Measurements from ENCODE around the gene LEO1.
A peak's percentile ranks its signal among the peaks of the same experiment; 100 is the strongest.
"Not testable (repeated sequence)": the region's sequence is repeated elsewhere in the genome, so short reads cannot be mapped to it uniquely, and the experiment has no call there.

LEO1 gene

DNA sequence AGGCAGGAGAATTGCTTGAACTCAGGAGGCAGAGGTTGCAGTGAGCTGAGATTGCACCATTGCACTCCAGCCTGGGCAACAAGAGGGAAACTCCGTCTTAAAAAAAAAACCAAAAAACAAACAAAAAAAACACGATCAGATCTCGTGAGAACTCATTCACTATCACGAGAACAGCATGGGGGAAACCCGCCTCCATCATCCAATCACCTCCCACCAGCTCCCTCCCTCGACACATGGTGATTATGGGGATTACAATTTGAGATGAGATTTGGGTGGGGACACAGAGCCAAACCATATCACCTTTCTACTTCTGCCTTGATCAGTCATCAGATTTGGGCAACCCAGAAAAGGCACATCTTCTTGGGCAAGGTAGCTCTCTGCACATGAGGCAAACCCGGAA lies 31.5 kb upstream of the LEO1 start:
- DNase-seq: not testable (repeated sequence)

DNA sequence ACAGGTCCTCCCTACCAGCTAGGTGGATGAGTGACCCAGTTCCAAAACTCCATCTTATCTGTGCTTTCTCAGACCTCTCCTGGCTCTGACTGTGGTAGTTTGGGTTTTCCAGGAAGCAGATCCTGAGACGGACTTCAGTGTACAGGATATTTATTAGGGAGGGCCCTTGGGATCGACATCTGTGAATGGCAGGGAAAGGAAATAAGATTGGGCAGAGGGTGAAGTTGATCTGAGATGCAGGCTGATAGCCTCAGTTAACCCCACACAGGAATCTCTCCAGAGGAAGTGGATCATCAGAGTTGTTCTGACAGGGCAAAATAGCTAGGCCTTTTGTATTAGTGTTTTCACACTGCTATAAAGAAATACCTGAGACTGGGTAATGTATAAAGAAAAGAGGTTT lies 30.8 kb upstream of the LEO1 start:
- no peak for DNase-seq

DNA sequence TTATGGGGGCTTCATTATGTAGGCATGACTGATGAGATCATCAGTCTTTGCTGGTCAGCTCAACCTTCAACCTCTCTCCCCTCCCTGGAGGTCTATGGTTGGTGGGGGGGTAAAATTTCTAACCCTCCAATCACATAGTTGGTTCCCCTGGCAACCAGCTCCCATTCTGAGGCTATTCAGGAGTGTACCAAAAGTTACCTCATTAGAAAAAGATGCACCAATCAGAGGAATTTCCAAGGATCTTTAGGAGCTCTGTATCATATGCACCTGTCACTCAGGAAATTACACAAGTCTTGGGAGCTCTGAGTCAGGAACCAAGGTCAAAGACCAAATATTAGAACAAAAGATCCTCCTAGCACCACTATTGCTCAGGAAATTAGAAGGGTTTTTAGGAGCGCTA lies 21.4 kb upstream of the LEO1 start:
- DNase-seq: no peak

DNA sequence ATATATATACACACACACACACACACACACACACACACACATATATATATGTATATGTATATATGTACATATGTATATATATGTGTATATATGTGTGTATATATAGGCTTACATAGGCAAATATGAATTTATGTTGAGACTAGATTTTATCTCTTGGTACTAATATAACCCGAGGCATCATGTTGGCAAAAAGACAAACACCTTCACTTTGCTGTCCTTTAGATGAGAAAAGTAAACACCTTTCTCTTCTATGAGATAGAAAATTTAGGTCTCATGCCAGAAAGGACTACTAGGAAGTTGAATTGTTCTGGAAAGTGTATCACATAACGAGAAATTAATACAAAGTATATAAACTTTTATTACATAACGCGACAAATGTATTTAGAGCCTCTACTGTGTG lies 19.6 kb upstream of the LEO1 start:
- no peak for DNase-seq

DNA sequence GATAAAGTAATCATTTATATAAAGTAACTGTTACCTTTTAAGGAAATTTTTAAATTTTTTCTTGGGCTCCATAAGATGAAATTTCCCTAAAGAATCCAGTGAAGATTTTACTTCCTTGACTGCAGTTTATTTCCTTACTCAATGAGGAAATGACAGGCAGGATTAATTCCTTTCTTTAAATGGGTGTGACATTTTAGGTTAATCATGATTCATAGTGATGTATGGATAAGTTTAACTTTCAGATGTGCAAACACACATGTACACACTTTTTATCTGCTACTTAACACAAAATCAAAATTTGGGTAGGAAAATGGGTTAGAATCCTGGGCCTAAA lies 11.2 kb upstream of the LEO1 start:
- no peak for DNase-seq

DNA sequence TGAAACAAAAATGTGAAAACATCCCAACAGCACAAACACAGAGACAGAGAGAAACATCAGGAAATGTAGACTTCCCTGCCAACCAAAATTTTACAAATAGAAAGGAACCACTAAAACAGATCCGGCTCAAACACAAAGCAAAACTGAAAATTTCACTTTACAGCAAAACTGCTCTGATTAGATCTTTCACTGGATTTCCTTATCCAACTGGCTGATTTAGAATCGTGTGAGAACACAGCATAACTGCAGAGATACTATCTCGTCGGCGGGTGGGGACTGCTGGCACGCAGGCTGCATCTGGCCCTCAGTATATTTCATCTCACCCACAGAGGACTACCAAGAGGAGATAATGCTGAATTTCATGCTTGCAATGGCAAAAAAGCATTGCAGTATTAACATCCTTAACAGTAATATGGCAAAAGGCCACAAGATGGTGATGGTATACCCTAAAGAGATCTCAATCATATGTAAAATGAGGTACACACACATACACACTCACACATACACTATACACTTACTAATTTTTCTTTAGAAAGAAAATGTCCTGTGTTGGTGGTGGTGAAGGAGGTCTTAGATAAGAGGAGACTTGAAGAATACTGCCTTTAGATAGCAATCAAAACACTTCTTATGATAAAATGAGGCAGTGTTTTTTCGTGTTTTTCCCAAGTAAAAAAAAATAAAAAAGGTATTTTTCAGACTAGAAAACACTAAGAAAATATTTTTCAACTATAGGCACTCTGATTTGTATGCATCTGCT lies 10.6 kb upstream of the LEO1 start:
- peak; percentile 20 for DNase-seq

DNA sequence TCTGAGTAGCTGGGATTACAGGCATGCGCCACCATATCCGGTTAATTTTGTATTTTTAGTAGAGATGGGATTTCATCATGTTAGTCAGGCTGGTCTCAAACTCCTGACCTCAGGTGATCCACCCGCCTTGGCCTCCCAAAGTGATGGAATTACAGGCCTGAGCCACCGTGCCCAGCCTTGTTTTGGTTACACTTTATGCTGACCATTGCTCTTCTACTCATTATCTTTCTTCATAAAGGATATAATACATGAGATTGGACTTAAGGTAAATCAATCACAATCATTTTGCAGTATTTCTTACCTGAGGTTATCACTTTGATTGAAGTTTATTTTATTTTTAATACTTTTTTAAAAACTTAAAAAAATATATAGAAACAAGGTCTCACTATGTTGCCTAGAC lies 2.2 kb upstream of the LEO1 start:
- DNase-seq: no peak

DNA sequence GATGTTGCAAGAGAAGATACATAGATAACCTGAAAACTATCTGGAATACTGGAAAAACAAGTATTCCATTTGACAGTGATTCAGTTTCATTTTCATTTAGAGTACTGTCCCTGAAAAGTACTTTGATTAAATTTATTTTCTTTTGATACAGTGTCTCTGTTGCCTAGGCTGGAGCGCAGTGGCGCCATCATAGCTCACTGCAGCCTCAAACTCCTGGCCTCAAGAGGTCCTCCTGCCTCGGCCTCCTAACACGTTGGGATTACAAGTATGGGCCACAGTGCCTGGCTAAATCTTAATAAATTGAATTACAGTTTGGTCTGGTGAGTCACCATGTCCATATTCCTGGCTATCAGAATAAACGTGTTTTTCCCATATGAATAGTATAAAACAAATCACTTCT lies 1.6 kb upstream of the LEO1 start:
- no peak for DNase-seq

DNA sequence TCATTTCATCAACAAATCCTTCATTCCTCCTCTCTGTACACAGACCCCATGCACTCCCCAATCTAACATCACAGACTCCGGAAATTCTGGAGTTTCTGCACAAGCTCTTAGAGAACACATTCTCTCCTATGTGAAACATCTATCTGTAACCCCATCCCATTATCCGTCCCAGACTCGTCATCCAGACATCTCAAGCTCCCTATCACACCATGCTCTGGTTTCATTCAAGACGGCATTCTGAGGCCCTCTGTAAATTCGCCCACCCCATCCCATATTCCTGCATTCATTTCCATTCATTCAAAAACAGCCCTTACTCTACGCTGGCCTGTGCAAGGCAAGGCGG lies 575 bp downstream of the LEO1 start:
- DNase-seq: no peak

DNA sequence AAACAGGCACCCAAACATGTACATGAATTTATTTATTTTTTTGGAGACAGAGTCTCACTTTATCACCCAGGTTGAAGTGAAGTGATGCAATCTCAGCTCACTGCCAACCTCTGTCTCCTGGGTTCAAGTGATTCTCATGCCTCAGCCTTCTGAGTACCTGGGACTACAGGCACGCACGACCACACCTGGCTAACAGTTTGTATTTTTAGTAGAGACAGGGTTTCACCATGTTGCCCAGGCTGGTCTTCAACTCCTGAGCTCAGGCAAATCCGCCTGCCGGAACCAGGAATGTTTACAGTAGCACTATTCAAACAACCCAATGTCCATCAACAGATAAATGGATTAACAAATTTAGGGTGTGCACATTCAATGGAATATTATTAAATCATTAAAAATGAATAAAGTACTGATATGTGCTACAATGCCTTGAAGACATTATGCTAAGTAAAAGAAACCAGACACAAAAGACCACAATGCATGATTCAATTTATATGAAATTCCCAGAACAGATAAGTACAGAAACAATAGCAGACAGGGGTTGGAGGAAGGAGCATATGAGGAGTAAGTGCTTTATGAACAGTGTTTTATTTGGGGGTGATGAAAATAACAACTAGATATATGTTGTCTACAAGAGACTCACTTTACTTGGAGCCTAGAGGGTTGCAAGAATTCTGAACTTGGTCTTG lies 1.3 kb downstream of the LEO1 start:
- no peak for DNase-seq

DNA sequence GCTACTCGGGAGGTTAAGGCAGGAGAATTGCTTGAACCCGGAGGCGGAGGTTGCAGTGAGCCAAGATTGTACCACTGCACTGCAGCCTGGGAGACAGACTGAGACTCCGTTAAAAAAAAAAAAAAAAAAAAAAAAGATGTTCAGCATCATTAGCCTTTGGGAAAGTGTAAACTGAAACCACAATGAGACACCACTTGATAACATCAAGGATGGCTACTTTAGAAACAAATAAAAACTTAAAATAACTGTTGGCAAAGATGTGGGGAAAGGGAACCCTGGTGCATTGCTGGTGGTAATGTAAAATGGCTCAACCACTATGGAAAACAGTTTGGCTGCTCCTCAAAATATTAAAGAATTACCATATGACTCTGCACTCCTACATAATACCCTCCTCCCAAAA lies 1.9 kb downstream of the LEO1 start:
- no peak for DNase-seq

DNA sequence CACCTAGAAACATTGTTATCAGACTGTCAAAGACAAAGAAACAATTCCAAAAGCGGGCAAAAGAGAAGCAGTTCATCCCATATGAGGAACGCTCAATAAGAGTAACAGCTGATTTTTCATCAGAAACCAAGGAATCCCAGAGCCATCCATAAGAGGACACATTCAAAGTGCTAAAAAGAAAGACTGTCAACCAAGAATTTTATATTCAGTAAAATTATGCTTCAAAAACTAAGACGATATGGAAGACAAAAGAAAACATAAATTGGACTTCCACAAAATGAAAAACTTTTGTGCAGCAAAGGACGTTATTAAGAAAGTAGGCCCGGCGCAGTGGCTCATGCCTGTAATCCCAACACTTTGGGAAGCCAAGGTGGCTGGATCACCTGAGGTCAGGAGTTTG lies 4.0 kb downstream of the LEO1 start:
- no peak for DNase-seq

DNA sequence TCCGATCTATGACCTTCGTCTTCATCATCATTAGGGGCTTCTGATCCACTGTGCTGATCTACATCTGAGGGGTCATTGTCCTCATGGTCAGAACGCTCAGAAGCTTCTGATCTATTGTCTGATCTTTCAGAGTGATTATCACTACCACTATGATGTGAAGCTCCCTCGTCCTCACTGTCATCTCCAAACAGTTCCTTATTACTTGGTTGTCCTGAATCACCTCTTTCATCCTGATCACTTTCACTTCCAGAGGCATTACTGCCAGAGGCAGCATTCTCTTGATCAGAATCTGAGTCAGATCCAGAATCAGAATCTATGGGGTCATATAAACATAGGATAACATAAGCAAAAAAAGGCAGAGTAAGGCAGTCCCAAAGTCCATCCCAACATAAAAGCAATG lies 5.4 kb downstream of the LEO1 start:
- DNase-seq: no peak

DNA sequence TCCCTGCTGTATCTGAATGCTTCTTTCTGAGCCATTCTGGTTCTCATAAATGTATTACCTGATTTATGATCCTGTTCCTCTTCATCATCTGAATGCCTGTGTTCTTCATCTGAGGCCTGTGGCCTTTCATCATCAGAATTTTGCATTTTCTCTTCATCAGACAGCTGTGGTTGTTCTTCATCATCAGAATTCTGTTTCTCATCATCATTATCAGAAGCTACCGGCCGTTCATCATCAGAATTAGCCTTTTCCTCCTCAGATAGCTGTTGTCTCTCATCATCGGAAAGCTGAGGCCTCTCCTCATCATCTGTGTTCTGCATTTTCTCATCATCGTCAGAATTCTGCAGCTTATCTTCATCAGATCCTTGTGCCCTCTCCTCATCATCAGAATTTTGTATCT lies 5.9 kb downstream of the LEO1 start:
- DNase-seq: no peak

DNA sequence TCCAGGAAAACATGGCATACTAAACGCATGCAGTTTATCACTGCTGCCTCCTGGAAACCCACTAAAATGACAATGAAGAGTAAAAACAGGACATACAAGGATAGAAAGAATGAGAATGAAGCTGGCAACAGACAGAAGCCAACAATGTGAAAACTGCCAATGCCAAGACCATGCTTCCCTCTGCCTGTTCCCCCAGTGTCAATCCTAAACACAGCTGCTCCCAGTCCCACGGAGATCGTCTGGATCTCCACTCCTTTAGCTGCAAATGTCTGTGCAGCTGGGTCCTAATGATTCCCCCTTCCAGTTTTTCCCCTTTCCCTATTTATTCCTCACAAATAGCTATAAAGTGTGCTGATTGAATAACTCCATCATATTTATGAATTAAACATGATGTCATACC lies 16.1 kb downstream of the LEO1 start:
- DNase-seq: no peak

DNA sequence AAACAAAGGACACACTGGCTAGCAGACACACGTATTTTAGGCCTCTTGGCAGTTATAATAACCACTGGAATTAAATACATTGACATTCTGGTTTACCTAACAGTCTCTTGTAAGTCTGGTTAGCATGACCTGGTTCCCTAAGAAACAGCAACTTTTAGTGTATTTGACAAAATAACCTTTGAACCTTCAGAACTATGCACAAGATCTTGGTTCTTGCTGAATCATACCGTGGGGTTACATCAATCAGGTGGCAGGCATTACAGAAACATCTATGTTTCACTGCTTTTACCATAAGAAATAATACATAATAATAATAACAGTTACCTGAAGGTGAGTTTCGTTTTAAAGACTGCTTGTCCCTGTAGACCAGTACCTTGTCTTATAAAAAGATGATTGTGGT lies 18.8 kb downstream of the LEO1 start:
- DNase-seq: no peak

DNA sequence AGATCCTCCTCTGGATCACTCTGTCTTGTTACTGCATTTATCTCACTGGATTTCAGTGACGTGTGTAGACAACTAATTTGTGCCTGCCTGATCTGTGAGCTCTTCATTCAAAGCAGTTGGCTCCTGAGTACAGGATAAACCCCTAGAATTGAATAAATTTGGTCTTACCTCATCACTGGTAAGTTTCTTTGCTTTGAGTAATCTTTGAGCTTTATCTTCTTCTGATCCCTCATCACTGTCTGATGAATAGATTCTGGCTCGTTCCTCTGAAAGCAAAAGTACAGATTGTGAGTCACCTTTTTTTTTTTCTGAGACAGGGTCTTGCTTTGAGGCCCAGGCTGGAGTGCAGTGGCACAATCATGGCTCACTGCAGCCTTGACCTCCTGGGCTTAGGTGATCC lies 24.5 kb downstream of the LEO1 start:
- DNase-seq: no peak

DNA sequence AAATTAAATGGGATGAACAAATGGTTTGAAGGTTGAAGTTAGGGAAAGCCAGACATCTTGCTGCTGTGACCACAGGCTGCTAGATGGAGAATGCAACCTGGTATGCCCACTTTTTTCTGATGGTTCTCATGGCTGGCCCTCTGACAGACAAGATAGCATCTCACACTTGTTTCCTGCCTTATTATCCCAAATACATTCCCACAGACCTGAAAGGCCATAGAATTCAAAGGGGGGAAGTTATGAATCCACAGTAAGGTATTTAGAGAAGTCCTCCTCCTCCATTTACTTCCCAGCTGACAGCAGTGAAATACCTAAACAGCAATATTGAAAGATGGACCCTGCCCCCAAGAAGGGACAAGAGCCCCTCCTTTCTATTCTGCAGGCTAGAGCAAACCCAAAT lies 32.4 kb downstream of the LEO1 start:
- DNase-seq: no peak

DNA sequence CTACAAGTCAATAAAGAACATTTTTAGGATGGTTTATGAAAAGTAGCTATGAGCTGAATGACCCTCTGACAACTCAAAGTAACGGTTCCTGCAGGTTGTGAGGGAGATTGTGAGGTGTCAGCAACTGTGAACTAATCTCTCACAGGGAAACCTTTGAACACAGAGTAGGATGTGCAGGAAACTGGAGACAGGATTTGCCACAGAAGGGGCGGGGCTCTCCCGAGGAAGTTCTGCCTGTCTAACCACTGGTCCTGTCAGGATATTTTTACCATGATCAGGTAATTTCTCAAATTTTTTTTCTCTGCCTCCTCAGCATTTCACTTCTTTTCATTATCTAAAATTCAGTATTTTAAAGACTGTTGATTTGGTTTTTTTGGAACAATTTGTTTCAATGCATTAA lies 33.3 kb downstream of the LEO1 start:
- DNase-seq: no peak

DNA sequence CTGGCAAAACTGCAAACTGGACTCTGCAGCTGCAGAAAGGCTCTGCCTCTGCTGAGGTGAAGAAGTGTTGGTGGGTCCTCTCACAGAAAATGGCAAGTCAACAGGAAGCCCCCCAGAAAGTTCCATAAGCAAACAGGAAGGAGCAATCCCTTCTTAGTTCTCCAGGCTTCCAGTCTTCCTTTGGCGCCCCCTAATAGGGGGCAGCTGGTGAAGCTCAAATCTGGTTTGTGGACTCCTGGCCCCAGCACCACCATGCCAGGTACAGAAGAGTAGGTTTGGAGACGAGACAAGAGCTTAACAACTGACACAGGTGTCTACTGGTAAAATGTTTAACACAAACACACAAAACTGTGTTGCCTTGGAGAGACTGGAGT lies 35.5 kb downstream of the LEO1 start:
- no peak for DNase-seq

DNA sequence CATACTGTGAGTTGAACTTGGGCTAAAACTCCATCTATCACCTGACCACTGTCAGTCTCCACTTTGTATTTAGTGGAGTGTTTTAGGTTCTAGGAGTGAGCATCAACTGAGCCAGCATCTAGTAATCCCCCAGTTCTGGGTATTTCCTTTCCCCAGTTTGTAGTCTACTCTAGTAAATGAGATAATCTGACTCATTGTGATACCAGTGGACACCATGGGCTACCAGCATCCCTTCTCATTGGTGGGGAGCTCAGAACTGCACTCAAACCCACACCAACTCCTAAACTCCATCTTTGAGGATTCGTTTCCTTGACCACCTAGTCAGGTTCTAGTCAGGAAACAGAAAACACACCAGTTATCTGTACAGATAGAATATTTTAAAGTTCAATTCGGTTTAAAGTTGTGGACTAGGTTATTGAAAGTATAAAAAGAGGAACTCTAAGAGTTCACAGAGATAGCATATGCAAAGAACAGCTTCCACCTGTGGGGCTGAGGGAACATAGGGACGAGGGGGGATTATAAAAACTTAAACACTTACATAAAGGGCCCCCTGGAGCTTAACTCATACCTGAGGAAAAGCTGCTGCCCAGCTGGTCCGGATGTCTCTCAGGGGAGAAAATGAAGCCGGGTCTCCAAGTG lies 36.0 kb downstream of the LEO1 start:
- DNase-seq: no peak

DNA sequence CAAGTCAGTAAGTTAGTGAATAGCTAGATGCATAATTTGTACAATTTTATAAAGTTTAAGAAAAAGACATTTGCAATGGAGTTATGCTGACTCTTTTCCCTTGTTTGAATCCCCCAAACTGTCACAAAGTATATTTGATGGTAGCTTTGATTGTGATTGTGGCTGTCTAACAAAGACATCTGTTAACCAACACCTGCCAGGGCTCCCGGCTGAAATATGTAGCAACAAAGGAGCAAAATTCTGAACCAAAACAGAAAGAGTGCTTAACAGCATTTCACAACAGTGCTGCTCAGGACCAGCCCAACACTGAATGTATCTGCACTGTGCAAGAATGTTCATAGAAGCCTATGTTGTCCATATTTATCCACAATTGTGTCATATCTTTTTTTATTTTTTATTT lies 39.4 kb downstream of the LEO1 start:
- DNase-seq: no peak

DNA sequence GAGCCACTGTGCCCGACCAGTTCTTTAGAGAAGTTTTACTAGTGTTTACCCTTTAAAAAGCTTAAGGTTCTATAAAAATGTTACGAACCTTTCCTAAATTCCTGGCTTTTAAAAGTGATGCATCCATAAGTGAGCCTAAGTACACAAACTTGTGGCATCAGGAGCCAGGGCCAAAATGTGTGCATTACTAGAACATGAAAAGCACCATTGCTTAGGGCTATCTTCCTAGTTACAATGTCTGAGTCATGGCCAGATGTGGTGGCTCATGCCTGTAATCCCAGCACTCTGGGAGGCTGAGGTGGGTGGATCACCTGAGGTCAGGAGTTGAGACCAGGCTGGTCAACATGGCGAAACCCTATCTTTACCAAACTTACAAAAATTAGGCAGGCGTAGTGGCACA lies 39.9 kb downstream of the LEO1 start:
- DNase-seq: no peak

DNA sequence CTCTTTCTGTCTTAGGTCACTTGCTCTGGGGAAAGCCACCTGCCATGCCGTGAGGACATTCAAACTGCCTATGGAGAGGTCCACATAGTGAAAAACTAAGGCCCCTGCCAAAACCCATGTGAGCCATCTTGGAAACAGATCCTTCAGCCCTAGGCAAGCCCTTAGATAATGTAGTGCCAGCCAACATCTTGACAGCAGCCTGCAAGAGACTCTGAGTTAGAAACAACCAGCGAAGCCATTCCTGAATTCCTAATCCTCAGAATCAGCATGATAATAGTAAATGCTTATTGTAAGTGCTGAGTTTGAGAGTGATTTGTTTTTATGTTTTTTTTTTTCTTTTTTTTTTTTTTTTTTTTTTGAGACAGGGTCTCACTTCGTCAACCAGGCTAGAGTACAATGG lies 40.6 kb downstream of the LEO1 start:
- no peak for DNase-seq

DNA sequence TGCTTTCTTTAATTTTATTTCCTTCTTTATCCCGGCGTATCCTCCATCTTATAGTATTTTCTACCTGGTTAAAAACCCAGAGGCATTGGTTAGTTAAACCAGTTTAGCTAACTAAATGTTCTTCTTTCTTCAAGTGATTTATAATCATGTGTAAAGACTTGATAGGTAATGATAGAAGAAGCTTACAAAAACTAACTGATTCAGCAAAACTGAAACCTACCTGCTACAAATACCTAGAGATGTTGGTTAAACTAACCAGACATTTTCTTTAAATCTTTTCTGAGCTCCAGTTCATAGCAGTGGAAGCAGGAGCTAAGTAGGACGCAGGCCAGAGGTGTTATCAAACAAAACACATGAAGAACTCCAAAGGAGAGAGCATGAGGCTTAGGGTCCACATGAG lies 44.8 kb downstream of the LEO1 start:
- DNase-seq: no peak

Data from CD4-positive, alpha-beta T cell treated with Interferon gamma for 1 hour (primary cell).